Inflammatory macrophage (primary cell): ENCODE measurements around the gene CDH22.

Experiments used
- DNase-seq, 2 donors: peaks; one replicate each; pipeline ENCODE4 v3.0.0-alpha.2; 2020 to 2022

The CDH22 gene

DNA sequence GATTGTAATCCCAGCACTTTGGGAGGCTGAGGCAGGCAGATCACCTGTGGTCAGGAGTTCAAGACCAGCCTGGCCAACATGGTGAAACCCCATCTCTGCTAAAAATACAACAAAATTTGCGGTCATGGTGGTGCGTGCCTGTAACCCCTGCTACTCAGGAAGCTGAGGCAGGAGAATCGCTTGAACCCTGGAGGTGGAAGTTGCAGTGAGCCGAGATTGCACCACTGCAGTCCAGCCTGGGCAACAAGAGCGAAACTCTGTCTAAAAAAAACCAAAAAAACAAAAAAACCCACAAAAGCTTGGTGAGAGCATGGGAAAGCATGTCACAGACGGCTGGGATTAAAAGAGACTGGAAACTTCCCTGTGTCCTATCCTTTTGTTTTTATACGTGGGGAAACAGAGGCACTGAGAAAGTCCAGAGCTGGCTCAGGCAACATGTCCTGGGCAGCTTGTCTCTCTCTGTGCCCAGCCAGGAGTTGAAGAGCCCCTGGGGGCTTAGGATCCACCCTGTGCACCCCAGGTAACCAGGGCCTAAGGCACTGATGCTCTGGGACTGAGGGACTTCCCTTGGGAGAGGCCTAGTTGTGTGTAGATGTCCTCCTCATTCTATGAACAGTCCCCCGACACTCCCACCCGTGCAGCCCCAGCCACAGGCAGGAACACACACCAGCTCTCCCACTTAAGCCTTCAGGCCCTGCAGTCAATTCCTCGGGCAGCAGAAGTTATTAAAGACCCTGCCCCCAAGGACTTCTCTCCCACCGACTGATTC, 174.2 kb downstream of the CDH22 start:
- no peak for DNase-seq

DNA sequence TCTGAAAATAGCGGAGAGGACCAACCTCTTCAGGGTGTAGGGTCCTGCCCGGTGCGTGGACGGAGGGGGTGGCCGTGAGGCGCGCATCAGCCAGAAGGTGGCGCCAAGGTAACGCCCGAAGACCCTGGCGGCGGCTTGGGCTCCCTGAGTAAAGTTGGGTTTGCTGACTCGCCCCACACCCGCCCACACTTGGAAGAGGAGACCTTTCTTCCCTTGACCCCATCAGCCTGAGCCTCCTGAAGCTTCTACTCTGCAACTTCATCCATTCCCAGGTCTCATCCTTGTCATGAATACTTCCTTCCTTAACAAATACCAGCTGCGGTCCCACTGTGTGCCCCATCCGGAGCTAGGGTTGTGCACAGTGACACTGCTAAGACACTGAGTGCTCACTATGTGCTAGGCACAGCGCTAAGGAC, 175.6 kb downstream of the CDH22 start:
- peak; percentile 58 to 64 for DNase-seq

DNA sequence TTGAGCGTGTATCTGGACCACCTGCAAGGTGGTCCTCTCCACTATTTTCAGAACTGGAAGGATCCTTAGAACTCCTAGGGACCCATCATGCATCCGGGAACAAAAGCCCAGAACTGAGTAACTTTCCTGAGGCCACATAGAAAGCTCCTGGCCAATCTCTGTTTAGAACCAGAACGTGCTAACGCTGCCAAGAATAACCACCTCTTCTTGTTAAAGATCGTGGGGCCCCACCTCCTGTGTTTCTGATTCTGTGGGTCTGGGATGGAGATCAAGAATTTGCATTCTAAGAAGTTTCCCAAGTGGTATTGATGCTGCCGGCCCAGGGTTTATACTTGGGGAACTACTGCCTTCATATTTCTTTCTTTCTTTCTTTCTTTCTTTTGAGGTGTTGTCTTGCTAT, 176.9 kb downstream of the CDH22 start:
- no peak for DNase-seq

DNA sequence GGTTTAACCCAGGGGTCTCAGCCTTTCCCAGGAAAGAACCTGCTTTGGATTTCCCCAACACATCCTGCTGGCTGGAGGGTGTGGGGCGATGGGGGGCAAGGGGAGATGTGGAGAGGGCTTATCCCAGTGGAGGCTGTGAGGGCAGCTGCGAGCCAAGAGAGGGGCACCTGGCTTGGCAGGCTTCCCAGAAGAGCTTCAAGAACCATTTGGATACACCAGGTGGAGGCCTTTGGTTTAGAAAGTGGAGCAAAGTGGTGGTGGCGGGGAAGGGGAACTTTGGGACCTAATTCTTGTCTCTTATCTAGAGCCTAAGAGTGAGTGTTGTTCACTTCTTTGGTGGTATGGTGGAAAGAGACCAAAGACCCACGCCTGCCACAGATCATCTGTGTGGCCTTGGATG, 177.8 kb downstream of the CDH22 start:
- no peak for DNase-seq

DNA sequence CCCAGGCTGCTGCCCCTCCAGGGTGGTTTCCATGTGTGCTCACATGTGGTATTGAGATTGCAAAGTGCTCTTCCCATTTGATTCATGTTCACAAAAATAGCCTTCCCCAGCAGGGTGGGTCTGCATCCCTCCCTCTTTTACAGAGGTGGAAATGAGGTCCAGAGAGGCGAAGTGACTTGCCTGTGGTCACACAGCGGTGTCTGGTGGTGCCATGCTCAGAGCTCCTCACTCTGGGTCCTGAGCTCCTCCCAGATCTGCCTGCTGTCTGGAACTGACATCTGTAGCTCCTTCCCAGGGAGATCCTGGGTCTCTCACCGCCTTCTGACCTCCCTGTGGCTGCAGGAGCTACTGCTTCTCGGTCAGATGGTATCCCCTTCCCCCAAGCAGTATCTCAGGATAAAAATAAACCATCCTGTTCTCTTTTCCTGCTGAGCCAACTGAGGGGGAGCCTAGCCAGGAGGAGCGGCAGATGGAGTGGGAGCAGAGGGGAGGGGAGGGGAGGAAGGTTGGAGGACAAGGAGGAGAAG, 178.3 kb downstream of the CDH22 start:
- no peak for DNase-seq

DNA sequence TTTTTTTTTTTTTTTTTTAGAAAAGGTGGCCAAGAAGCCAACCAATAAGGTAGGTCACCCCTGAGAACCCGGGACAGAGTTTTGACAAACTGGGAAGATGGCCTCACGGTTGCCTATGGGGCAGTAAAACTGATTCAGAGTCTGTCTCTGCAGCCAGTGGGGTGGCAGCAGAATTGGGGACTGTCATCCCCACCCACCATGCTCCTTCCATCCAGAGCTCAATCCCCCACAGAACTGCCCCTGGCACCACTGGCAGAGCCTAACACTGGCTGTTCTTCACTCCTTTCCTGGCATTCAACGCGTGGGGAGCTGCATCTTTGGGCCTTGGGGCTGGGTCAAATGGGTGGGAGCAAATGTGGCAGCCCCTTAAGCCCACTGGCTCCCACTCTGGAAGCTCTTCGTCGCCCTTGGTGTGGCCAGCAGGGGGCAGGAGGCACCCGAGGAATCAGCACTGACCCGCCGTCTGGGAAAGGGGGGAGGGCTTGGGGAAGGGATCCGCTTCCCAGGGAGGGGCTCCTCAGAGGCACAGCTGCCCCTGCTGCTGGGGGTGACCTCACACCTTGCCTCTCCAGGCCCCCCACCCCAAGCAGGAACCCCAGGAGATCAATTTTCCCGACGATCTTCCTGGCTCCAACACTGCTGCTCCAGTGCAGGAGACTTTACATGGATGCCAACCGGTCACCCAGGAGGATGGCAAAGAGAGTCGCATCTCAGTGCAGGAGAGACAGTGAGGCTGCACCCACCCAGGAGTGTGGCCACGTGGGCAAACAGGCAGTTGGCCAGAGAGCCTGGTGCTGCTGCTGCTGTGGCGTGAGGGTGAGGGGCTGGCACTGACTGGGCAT, 179.8 kb downstream of the CDH22 start:
- no peak for DNase-seq

DNA sequence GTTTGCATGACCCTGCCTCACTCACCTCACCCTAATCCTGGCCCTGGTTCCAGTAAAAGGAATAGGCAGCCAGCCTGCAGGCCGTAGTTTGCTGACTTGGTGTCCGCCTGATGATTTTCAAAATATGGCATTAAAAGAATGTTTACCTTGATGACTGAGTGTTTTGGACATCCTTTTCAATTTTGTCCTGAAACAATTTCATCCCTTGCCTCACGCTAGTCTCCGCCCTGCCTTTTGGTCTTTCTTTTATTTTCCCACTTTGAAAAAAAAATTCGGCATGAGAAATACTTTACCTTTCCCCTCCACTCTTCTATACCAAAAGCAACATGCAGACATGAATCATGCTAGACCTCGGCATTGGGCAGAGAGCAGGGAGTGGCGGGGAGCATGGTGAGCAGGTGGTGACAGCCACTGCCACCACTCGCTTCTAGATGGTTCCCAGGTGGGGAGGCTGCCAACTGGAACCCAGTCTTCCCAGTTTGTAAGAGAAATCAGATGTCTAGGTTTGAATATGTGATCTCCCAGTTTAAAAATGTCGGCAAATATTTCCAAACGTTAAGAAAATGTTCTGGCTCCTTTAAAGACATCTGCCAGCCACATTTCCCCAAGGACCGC, 180.8 kb downstream of the CDH22 start:
- DNase-seq, result no peak

DNA sequence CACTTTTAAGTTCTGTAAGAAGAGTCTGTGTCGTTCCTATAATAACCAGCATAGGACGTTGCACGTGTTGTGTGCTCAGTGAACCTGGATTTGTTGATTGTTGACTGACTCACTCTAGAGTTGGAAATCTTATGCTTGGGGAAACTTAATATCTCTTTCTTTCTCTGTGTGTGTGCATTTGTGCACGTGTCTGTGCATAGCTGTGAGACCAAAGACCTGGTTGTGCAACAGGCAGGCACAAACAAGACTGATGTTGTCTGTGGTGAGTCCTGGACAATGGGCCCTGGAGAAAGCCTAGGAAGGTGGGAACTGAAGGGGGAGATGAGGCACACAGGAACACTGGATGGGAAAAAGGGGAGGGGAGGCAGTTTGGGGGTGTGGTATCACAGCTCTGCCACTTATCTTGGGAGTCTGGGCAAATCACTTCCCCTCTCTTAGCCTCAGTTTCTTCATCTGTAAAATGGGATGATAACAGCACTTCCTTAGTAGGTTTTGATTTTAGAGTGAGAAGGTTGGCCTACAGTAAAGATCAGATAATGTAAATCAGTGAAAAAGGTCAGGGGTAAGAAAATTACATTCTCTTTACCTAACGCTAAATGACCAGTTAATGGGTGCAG, 181.8 kb downstream of the CDH22 start:
- DNase-seq, result no peak
